ENCODE measurements around the gene PARP16. TPM values are rescaled to one million over a fixed set of nuclear protein-coding genes. Genes with fewer than 3 reads are reported as not detected.
A peak's percentile ranks its signal among the peaks of the same experiment; 100 is the strongest.

The PARP16 gene
- polyA plus RNA-seq, 3 donors from 2014 or later = 17.1 to 28.3 (median 17.4) TPM

DNA sequence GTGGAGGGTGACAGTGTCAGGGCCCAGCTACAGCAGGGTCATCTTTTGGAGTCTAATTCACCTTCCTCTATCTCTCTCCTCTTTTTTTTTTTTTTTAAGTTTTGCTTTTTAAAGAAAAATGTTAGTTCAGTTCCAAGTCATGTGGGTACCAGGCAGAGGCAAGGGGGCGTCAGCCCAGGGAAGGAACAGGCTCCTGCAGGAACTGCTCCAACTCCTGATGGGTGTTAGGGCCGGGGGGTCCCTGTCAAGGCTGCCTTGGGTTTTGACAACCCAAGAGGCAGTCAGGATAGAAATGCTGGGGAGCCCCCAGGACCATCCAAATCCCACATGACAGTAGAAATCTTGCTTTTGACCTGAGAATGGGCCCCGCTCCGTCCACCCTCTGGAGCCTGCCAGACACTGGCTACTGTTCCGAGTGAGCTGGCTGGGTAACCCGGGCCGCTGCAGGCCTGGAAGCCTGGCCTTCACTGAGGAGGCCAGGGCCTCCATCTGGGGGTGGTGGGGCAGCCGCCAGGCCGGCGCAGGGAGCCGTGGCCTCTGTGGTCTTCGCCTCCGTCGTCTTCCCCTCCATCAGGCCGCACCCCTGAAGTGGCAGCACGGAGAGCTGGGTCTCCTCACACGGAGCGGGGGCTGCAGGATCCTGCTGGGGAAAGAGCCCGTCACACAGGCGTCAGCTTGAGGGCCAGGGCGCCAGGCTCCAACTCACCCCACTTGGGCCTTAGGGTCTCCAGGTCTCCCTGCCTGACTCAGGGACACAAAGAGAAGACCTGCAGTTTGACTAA, 42.0 kb upstream of the PARP16 start:
- H3K4me1 Mint-ChIP-seq = no peaks in the 10 kb centered on the region
- no peak overlapping the region for H3K27ac Mint-ChIP-seq
- no peak for DNase-seq
- H3K27me3 Mint-ChIP-seq (ENCODE audit: low read depth in 3 of 3) = peaks cover 0 to 2% (median 0%) of the 10 kb centered on the region in 3 donors
- H3K9me3 Mint-ChIP-seq = no peaks in the 10 kb centered on the region
- H3K36me3 Mint-ChIP-seq = no peaks in the 10 kb centered on the region
- no peak overlapping the region for H3K4me3 Mint-ChIP-seq

GRCh38 chr15:65327651-65328393, 41.1 kb upstream of the PARP16 start:
- peaks cover 0 to under 1% (median 0%) of the 10 kb centered on the region in 3 donors for H3K27me3 Mint-ChIP-seq (ENCODE audit: low read depth in 3 of 3)
- H3K36me3 Mint-ChIP-seq = no peaks in the 10 kb centered on the region
- H3K4me3 Mint-ChIP-seq = no peak overlapping the region

GRCh38 chr15:65326818-65327217, 40.1 kb upstream of the PARP16 start:
- Mint-ChIP-seq H3K9me3 (no peaks in the 10 kb centered on the region), H3K27ac (no peak overlapping the region), H3K27me3 (ENCODE audit: low read depth in 3 of 3) (no peaks in the 10 kb centered on the region), H3K4me1 (no peaks in the 10 kb centered on the region), H3K4me3 (no peak overlapping the region), H3K36me3 (no peaks in the 10 kb centered on the region)
- DNase-seq = no peak

More at GRCh38 chr15:65327651-65328393, 41.1 kb upstream of the PARP16 start:
- H3K4me1 Mint-ChIP-seq = no peaks in the 10 kb centered on the region
- H3K9me3 Mint-ChIP-seq = no peaks in the 10 kb centered on the region
- DNase-seq = no peak
- no peak overlapping the region for H3K27ac Mint-ChIP-seq

GRCh38 chr15:65326117-65326526, 39.4 kb upstream of the PARP16 start:
- Mint-ChIP-seq H3K9me3 (no peaks in the 10 kb centered on the region), H3K27ac (no peak overlapping the region), H3K4me3 (no peak overlapping the region), H3K4me1 (no peaks in the 10 kb centered on the region), H3K36me3 (no peaks in the 10 kb centered on the region), H3K27me3 (ENCODE audit: low read depth in 3 of 3) (no peaks in the 10 kb centered on the region)
- DNase-seq = no peak

GRCh38 chr15:65323071-65323511, 36.4 kb upstream of the PARP16 start:
- Mint-ChIP-seq H3K27me3 (ENCODE audit: low read depth in 3 of 3) (peaks cover 0 to 2% (median 0%) of the 10 kb centered on the region in 3 donors), H3K36me3 (no peaks in the 10 kb centered on the region), H3K4me1 (no peaks in the 10 kb centered on the region), H3K9me3 (no peaks in the 10 kb centered on the region), H3K27ac (no peak overlapping the region), H3K4me3 (no peak overlapping the region)
- no peak for DNase-seq

DNA sequence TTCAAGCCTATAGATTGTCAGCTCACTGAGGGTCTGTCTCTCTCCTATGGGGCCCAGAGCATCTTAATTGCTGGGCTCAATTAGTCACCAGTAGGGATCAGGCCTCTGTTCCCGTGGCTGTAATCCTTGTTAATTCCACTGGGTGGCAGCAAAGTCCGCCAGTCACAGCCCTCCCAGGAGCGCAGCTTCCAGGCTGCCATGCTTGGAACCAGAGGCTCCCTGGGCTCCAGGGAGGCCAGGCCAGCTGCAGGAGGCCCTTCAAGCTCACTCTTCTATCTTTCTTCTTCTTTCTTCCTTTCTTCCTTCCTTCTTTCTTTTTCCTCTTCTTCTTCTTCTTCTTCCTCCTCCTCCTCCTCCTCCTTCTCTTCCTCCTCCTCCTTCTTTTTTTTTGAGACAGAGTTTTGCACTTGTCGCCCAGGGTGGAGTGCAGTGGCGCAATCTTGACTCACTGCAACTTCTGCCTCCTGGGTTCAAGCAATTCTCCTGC, 32.2 kb upstream of the PARP16 start:
- Mint-ChIP-seq H3K4me1 (no peaks in the 10 kb centered on the region), H3K4me3 (no peak overlapping the region), H3K27me3 (ENCODE audit: low read depth in 3 of 3) (peaks cover 0 to 3% (median 0%) of the 10 kb centered on the region in 3 donors), H3K9me3 (no peaks in the 10 kb centered on the region), H3K36me3 (no peaks in the 10 kb centered on the region), H3K27ac (peak overlapping the region in 2 of 6 donors; percentile 17 to 56)
- peak; percentile 68 to 76 (median 70) for DNase-seq

DNA sequence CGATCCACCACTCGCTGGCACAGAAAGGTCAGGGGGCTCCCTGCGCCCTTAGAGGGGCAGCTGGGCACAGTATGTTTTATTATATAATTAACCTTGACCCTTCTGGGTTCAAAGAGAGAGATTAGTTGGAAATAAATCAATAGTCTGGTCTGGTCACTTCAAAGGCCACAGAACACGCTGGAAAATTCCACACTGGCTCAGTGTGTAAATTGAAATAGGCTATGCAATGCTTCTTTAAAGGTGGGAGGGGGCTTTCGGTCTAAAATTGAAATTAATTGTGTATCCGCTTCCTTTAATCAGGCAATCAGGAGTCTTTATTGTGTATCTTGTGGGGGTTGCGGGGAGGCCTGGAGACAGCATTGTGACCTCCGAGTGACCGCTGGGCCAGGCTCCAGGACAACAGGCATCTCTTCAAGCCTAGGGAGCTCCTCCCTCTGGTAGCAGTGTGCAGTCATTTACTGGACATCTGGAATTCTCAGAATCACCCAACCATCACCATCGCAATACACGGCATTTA, 25.8 kb upstream of the PARP16 start:
- Mint-ChIP-seq H3K27ac (no peak overlapping the region), H3K4me1 (no peaks in the 10 kb centered on the region)
- DNase-seq = no peak

GRCh38 chr15:65311760-65312159, 25.1 kb upstream of the PARP16 start:
- DNase-seq = no peak
- Mint-ChIP-seq H3K27me3 (ENCODE audit: low read depth in 3 of 3) (peaks cover 3 to 7% (median 5%) of the 10 kb centered on the region in 3 donors), H3K27ac (no peak overlapping the region), H3K9me3 (no peaks in the 10 kb centered on the region), H3K36me3 (no peaks in the 10 kb centered on the region), H3K4me3 (no peak overlapping the region), H3K4me1 (peaks cover 0 to under 1% of the 10 kb centered on the region in 2 donors)

More for the DNA sequence above, 25.8 kb upstream of the PARP16 start:
- peaks cover 3 to 7% (median 5%) of the 10 kb centered on the region in 3 donors for H3K27me3 Mint-ChIP-seq (ENCODE audit: low read depth in 3 of 3)
- no peaks in the 10 kb centered on the region for H3K9me3 Mint-ChIP-seq
- H3K4me3 Mint-ChIP-seq = no peak overlapping the region
- H3K36me3 Mint-ChIP-seq = no peaks in the 10 kb centered on the region

DNA sequence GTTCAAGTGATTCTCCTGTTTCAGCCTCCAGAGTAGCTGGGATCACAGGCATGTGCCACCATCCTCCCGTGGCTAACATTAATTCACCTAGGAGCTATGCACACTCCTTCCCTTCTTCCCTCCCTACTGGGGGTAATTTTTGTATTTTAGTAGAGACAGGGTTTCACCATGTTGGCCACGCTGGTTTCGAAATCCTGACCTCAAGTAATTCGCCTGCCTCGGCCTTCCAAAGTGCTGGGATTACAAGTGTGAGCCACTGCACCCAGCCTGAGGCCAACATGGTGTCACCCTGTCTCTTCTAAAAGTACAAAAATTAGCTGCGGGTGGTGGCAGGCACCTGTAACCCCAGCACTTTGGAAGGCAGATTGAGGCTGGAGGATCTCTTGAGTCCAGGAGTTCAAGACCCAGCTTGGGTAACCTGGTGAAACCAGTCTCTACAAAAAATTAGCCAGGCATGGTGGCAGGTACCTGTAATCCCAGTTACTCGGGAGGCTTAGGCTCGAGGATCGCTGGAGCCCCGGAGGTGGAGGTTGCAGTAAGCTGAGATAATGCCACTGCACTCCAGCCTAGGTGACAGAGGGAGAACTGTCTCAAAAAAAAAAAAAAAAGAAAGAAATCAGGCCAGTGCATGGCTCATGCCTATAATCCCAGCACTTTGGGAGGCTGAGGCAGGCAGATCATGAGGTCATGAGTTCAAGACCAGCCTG, 23.9 kb upstream of the PARP16 start:
- no peak for DNase-seq
- Mint-ChIP-seq H3K36me3 (no peaks in the 10 kb centered on the region), H3K4me1 (peaks cover 6 to 9% of the 10 kb centered on the region in 2 donors), H3K27ac (no peak overlapping the region), H3K27me3 (ENCODE audit: low read depth in 3 of 3) (peaks cover 3 to 12% (median 5%) of the 10 kb centered on the region in 3 donors), H3K9me3 (no peaks in the 10 kb centered on the region), H3K4me3 (no peak overlapping the region)

DNA sequence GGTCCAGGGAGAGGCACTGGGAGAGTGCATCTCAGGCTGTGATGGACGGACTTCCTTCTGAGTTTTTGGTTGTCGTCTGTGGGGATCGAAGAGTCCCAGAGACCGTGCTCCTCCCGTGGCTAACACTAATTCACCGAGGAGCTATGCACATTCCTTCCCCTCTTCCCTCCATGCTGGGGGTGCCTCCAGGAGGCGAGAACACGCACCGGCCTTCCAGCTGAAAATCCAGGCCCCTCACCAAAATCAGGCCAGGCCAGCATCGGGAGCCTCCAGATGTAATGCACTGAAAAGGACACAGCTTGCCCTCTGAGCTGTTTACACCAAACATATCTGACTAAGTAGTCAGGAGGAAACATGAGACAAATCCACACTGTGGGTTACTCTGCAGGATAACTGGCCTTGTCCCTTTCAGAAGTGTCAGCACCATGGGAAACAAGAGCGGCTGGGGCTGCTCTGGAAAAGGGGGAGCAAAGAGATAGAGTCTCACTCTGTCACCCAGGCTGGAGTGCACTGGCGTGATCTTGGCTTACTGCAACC, 23.3 kb upstream of the PARP16 start:
- Mint-ChIP-seq H3K4me3 (no peak overlapping the region), H3K36me3 (no peaks in the 10 kb centered on the region), H3K27me3 (ENCODE audit: low read depth in 3 of 3) (peaks cover 5 to 12% (median 6%) of the 10 kb centered on the region in 3 donors), H3K9me3 (no peaks in the 10 kb centered on the region), H3K27ac (no peak overlapping the region), H3K4me1 (peaks cover 12 to 14% of the 10 kb centered on the region in 2 donors)
- DNase-seq = no peak

DNA sequence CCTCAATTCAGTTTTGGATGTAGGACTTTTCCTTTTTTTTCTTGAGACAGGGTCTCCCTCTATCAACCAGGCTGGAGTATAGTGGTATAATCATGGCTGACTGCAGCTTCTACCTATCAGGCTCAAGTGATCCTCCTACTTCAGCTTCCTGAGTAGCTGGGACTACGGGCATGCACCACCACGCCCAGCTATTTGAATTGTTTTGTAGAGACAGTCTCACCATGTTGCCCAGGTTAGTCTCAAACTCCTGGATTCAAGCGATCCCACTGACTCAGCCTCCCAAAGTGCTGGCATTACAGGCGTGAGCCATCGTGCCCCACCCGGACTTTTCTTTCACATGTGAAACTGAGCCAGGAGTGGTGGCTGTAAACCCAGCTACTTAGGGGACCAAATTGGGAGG, 21.3 kb upstream of the PARP16 start:
- peaks cover 27 to 33% of the 10 kb centered on the region in 2 donors for H3K4me1 Mint-ChIP-seq
- no peaks in the 10 kb centered on the region for H3K9me3 Mint-ChIP-seq
- H3K36me3 Mint-ChIP-seq = no peaks in the 10 kb centered on the region
- H3K27ac Mint-ChIP-seq = no peak overlapping the region
- no peak overlapping the region for H3K4me3 Mint-ChIP-seq
- DNase-seq = no peak
- H3K27me3 Mint-ChIP-seq (ENCODE audit: low read depth in 3 of 3) = peaks cover 14 to 21% (median 17%) of the 10 kb centered on the region in 3 donors

GRCh38 chr15:65306551-65306950, 19.9 kb upstream of the PARP16 start:
- Mint-ChIP-seq H3K9me3 (no peaks in the 10 kb centered on the region), H3K36me3 (no peaks in the 10 kb centered on the region)

DNA sequence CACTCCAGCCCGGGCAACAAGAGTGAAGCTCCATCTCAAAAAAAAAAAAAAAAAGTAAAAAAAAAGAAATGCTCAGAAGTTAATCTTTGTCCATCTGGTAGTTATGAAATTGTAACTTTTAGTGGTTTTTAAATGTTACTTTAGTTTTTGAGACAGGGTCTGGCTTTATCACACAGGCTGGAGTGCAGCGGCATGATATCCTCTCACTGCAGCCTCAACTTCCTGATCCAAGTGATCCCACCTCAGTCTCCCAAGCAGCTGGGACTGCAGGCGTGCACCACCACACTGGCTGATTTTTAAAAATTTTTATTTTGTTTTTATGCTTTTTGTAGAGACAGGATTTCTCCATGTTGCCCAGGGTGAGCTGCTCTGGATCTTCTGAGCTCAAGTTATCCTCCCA, 19.1 kb upstream of the PARP16 start:
- H3K27me3 Mint-ChIP-seq (ENCODE audit: low read depth in 3 of 3) = peaks cover 12 to 23% (median 17%) of the 10 kb centered on the region in 3 donors
- DNase-seq = no peak
- no peaks in the 10 kb centered on the region for H3K9me3 Mint-ChIP-seq
- peak overlapping the region in 3 of 5 donors; percentile 20 to 57 (median 42) for H3K4me3 Mint-ChIP-seq
- H3K27ac Mint-ChIP-seq = peak overlapping the region in 3 of 6 donors; percentile 0 to 97 (median 72)
- no peaks in the 10 kb centered on the region for H3K36me3 Mint-ChIP-seq
- H3K4me1 Mint-ChIP-seq = peaks cover 27 to 33% of the 10 kb centered on the region in 2 donors

More at GRCh38 chr15:65306551-65306950, 19.9 kb upstream of the PARP16 start:
- Mint-ChIP-seq H3K4me3 (peak overlapping the region in 2 of 5 donors; percentile 47 to 57), H3K4me1 (peaks cover 27 to 33% of the 10 kb centered on the region in 2 donors), H3K27me3 (ENCODE audit: low read depth in 3 of 3) (peaks cover 12 to 23% (median 17%) of the 10 kb centered on the region in 3 donors), H3K27ac (peak overlapping the region in 5 of 6 donors; percentile 0 to 75 (median 60))
- DNase-seq = no peak
